HCT116 (cell line): Measurements from ENCODE around the gene TSPAN5. TPM values are rescaled to one million over a fixed set of nuclear protein-coding genes. Genes with fewer than 3 reads are reported as not detected.

Experiments used
- ATAC-seq: fragments of 200-7000 bp; cut with Tn5 transposase; 2 replicates; pipeline ENCODE4 v1.9.1; 2020; ENCODE audit warnings: mild to moderate bottlenecking, moderate library complexity
- BruUV-seq: library from RNA; stranded (reverse); fragments of 400-500 nt; replicated peaks from 2 replicates; lab custom pipeline; 2021; lab: Mats Ljungman, UMichigan
- CTCF ChIA-PET: fragments of 300-600 bp; sonication (Branson Sonifier 250); formaldehyde crosslinking; loops from one replicate; lab custom pipeline; 2021; ENCODE audit warnings: antibody characterized with exemption; lab: Charles Lee
- POLR2A ChIA-PET: fragments of 300-600, 350-600 bp; sonication (Branson Sonifier 250); formaldehyde crosslinking; loops from one replicate; lab custom pipeline; 2021; ENCODE audit warnings: antibody characterized with exemption; lab: Charles Lee
- RAD21 ChIA-PET, 2 experiments: fragments of 300-600 bp; sonication (Branson Sonifier 250); formaldehyde crosslinking; loops; one replicate each; lab custom pipeline; 2023; ENCODE audit warnings: low total read pairs in 2 of 2; ENCODE audit not compliant: uncharacterized antibody in 2 of 2, unreplicated experiment in 2 of 2, low non-redundant PET in 1 of 2; lab: Charles Lee
- DNase-seq: peaks from one replicate; pipeline ENCODE4 v3.0.0-alpha.2; 2010; ENCODE audit warnings: low read depth, low spot score
- H2AFZ ChIP-seq: fragments of 200-600 bp; shearing (Covaris generic), sonication (generic); 2 replicates; pipeline ENCODE4 v1.6.1; 2017; ENCODE audit warnings: low read depth, mixed run types, mixed read lengths, antibody characterized with exemption, low read length; ENCODE audit not compliant: poor library complexity, severe bottlenecking
- H3K27ac ChIP-seq: 2 replicates; pipeline ENCODE4 v1.5.1; 2012; ENCODE audit warnings: low read depth, low read length
- H3K27me3 ChIP-seq: fragments of 200-600 bp; sonication (generic); 2 replicates; pipeline ENCODE4 v1.6.1; 2016; ENCODE audit warnings: mixed run types, low read length, mixed read lengths; ENCODE audit not compliant: insufficient read depth
- H3K36me3 ChIP-seq, 2 experiments: fragments of 200-500 bp in 1 of 2; fragments of 200-600 bp in 1 of 2; sonication (Bioruptor generic) in 1 of 2; sonication (generic) in 1 of 2; 2 replicates each; pipeline versions ENCODE4 v1.5.1 to v1.6.1; 2014 to 2016; ENCODE audit warnings: low read length in 2 of 2, inconsistent platforms in 1 of 2, mixed read lengths in 1 of 2, mixed run types in 1 of 2; ENCODE audit not compliant: insufficient read depth in 2 of 2, control insufficient read depth in 1 of 2
- H3K4me1 ChIP-seq, 2 experiments: fragments of 200-600 bp in 1 of 2; sonication (generic) in 1 of 2; 2 replicates each; pipeline versions ENCODE4 v1.5.1 to v1.6.1; 2012 to 2017; ENCODE audit warnings: low read length in 2 of 2, inconsistent platforms in 1 of 2, mild to moderate bottlenecking in 1 of 2, mixed read lengths in 1 of 2, mixed run types in 1 of 2, moderate library complexity in 1 of 2; ENCODE audit not compliant: insufficient read depth in 2 of 2, control insufficient read depth in 1 of 2
- H3K4me2 ChIP-seq: fragments of 200-600 bp; sonication (generic); 2 replicates; pipeline ENCODE4 v1.6.1; 2017; ENCODE audit warnings: mixed run types, low read length, mixed read lengths
- H3K4me3 ChIP-seq, 2 experiments: fragments of 200-600 bp in 1 of 2; sonication (generic) in 1 of 2; replicated peaks in 1 of 2; 2 replicates each; pipeline ENCODE4 v1.5.1; 2011 to 2016; ENCODE audit warnings: low read length in 2 of 2, control low read depth in 1 of 2, low read depth in 1 of 2, mild to moderate bottlenecking in 1 of 2, mixed read lengths in 1 of 2, mixed run types in 1 of 2
- H3K79me2 ChIP-seq: fragments of 200-600 bp; sonication (generic); 2 replicates; pipeline ENCODE4 v1.6.1; 2017; ENCODE audit warnings: mild to moderate bottlenecking, mixed run types, low read length, moderate library complexity, mixed read lengths; ENCODE audit not compliant: insufficient read depth
- H3K9ac ChIP-seq: fragments of 200-600 bp; sonication (generic); 2 replicates; pipeline ENCODE4 v1.6.1; 2016; ENCODE audit warnings: low read length, mixed read lengths
- H3K9me2 ChIP-seq: fragments of 200-600 bp; sonication (generic), shearing (Covaris generic); 2 replicates; pipeline ENCODE4 v1.6.1; 2017; ENCODE audit warnings: mixed run types, mild to moderate bottlenecking, moderate library complexity; ENCODE audit not compliant: insufficient read depth
- H3K9me3 ChIP-seq, 2 experiments: fragments of 200-500 bp in 1 of 2; fragments of 200-600 bp in 1 of 2; sonication (Bioruptor generic) in 1 of 2; sonication (generic) in 1 of 2; 2 replicates each; pipeline ENCODE4 v1.6.1; 2014 to 2017; ENCODE audit warnings: low read length in 2 of 2, mixed read lengths in 2 of 2, inconsistent platforms in 1 of 2, low read depth in 1 of 2, mild to moderate bottlenecking in 1 of 2, mixed run types in 1 of 2, moderate library complexity in 1 of 2; ENCODE audit not compliant: control insufficient read depth in 1 of 2, insufficient read depth in 1 of 2
- H4K20me1 ChIP-seq: fragments of 200-600 bp; sonication (generic), shearing (Covaris generic); 2 replicates; pipeline ENCODE4 v1.6.1; 2017; ENCODE audit warnings: mixed run types, mild to moderate bottlenecking, moderate library complexity; ENCODE audit not compliant: insufficient read depth
- CBX3 ChIP-seq: IDR thresholded peaks from 2 replicates; pipeline ENCODE4 v1.6.1; 2012; ENCODE audit warnings: low read depth
- EGR1 ChIP-seq: IDR thresholded peaks from 2 replicates; pipeline ENCODE4 v1.6.1; 2012; ENCODE audit warnings: low read depth
- ELF1 ChIP-seq: IDR thresholded peaks from 2 replicates; pipeline ENCODE4 v1.6.1; 2012; ENCODE audit warnings: low read depth, borderline replicate concordance
- EZH2 ChIP-seq: fragments of 200-600 bp; sonication (generic); IDR thresholded peaks from 2 replicates; pipeline ENCODE4 v1.6.1; 2017; ENCODE audit warnings: antibody characterized with exemption, mixed run types
- FOSL1 ChIP-seq: IDR thresholded peaks from 2 replicates; pipeline ENCODE4 v1.6.1; 2012; ENCODE audit warnings: low read depth
- JUND ChIP-seq: IDR thresholded peaks from 2 replicates; pipeline ENCODE4 v1.6.1; 2012
- MAX ChIP-seq: IDR thresholded peaks from 2 replicates; pipeline ENCODE4 v1.6.1; 2012
- POLR2A ChIP-seq: IDR thresholded peaks from 2 replicates; pipeline ENCODE4 v1.7.0; 2011; ENCODE audit warnings: borderline replicate concordance; ENCODE audit not compliant: insufficient read depth, insufficient read length; ENCODE audit errors: extremely low read depth
- POLR2AphosphoS5 ChIP-seq: IDR thresholded peaks from 2 replicates; pipeline ENCODE4 v1.6.1; 2011; ENCODE audit warnings: mild to moderate bottlenecking, low read depth, low read length, moderate library complexity
- RAD21 ChIP-seq: IDR thresholded peaks from 2 replicates; pipeline ENCODE4 v1.6.1; 2012; ENCODE audit warnings: low read depth, mild to moderate bottlenecking
- TCF7L2 ChIP-seq: IDR thresholded peaks from 2 replicates; pipeline ENCODE4 v1.7.0; 2011; ENCODE audit warnings: borderline replicate concordance, inconsistent platforms; ENCODE audit not compliant: insufficient read depth, insufficient read length; ENCODE audit errors: extremely low read depth
- ZBTB33 ChIP-seq: IDR thresholded peaks from 2 replicates; pipeline ENCODE4 v1.6.1; 2011; ENCODE audit warnings: mild to moderate bottlenecking, low read length, moderate library complexity; ENCODE audit not compliant: insufficient replicate concordance; ENCODE audit errors: extremely low read depth
- ZFX ChIP-seq: fragments of 450-650 bp; IDR thresholded peaks from 2 replicates; pipeline ENCODE4 v1.6.1; 2017
- intact Hi-C: fragments of 100-400 bp; cut with micrococcal nuclease; formaldehyde crosslinking; loops from 2 replicates; pipeline ENCODE4 v1.10.0; 2022
- total RNA-seq: library from RNA; stranded (reverse); gene quantifications from one replicate; pipeline ENCODE4 v1.2.1, GENCODE V29; 2021; ENCODE audit not compliant: unreplicated experiment
- TF ChIP-seq, protein P1 (sequence below): IDR thresholded peaks from 2 replicates; pipeline ENCODE4 v1.6.1; 2012; ENCODE audit warnings: low read depth
- TF ChIP-seq, protein P2 (sequence below): IDR thresholded peaks from 2 replicates; pipeline ENCODE4 v1.6.1; 2012
- TF ChIP-seq, protein P3 (sequence below), 3 experiments: fragments of 200-600 bp in 1 of 3; sonication (generic) in 1 of 3; IDR thresholded peaks in 2 of 3; conservative IDR thresholded peaks in 1 of 3; 2 replicates each; pipeline ENCODE4 v1.5.1; 2012 to 2017; ENCODE audit warnings: low read depth in 2 of 3, low read length in 2 of 3, antibody characterized with exemption in 1 of 3, borderline replicate concordance in 1 of 3, control low read depth in 1 of 3, mild to moderate bottlenecking in 1 of 3, mixed read lengths in 1 of 3, mixed run types in 1 of 3, moderate library complexity in 1 of 3; ENCODE audit not compliant: insufficient read depth in 1 of 3

The TSPAN5 gene
- total RNA-seq, 1 experiment from 2014 or later = 56.8 TPM

DNA sequence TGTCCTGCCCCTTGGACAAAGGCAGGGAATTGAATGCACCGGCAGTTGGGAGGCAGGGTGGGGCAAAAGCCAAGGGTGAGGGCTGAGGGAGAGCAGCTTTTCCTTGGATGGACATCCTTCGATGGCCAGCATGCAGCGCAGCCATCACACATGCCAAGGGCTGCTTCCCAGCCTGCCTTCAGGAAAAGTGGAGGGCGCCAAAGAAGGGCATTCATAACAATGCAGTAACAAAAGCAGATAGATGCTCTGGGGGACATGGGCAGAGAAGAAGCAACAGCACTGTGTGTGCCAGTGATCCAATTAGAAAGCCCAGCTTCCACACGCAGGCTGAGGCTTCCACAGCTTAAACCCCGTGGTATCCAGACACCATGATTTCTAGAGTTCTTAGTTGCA, 71.5 kb downstream of the TSPAN5 start:
- POLR2A ChIA-PET = no interaction called here
- RAD21 ChIA-PET = no interaction called here
- H3K9ac ChIP-seq = no peak overlapping the region
- H3K36me3 ChIP-seq = no peaks in the 10 kb centered on the region
- no peak for ATAC-seq
- BruUV-seq = no TSS peak
- DNase-seq = no peak
- H2AFZ ChIP-seq = no peak overlapping the region
- TF ChIP-seq EGR1 = no peak
- TF ChIP-seq, protein P1, sequence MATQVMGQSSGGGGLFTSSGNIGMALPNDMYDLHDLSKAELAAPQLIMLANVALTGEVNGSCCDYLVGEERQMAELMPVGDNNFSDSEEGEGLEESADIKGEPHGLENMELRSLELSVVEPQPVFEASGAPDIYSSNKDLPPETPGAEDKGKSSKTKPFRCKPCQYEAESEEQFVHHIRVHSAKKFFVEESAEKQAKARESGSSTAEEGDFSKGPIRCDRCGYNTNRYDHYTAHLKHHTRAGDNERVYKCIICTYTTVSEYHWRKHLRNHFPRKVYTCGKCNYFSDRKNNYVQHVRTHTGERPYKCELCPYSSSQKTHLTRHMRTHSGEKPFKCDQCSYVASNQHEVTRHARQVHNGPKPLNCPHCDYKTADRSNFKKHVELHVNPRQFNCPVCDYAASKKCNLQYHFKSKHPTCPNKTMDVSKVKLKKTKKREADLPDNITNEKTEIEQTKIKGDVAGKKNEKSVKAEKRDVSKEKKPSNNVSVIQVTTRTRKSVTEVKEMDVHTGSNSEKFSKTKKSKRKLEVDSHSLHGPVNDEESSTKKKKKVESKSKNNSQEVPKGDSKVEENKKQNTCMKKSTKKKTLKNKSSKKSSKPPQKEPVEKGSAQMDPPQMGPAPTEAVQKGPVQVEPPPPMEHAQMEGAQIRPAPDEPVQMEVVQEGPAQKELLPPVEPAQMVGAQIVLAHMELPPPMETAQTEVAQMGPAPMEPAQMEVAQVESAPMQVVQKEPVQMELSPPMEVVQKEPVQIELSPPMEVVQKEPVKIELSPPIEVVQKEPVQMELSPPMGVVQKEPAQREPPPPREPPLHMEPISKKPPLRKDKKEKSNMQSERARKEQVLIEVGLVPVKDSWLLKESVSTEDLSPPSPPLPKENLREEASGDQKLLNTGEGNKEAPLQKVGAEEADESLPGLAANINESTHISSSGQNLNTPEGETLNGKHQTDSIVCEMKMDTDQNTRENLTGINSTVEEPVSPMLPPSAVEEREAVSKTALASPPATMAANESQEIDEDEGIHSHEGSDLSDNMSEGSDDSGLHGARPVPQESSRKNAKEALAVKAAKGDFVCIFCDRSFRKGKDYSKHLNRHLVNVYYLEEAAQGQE = no peak
- TF ChIP-seq POLR2A = no peak
- no peak for TF ChIP-seq TCF7L2
- no peak for TF ChIP-seq MAX
- TF ChIP-seq, protein P2, sequence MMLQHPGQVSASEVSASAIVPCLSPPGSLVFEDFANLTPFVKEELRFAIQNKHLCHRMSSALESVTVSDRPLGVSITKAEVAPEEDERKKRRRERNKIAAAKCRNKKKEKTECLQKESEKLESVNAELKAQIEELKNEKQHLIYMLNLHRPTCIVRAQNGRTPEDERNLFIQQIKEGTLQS = no peak
- TF ChIP-seq ELF1 = no peak
- TF ChIP-seq ZBTB33 = no peak
- TF ChIP-seq ZFX = no peak
- no peak for TF ChIP-seq FOSL1
- TF ChIP-seq, protein P3, sequence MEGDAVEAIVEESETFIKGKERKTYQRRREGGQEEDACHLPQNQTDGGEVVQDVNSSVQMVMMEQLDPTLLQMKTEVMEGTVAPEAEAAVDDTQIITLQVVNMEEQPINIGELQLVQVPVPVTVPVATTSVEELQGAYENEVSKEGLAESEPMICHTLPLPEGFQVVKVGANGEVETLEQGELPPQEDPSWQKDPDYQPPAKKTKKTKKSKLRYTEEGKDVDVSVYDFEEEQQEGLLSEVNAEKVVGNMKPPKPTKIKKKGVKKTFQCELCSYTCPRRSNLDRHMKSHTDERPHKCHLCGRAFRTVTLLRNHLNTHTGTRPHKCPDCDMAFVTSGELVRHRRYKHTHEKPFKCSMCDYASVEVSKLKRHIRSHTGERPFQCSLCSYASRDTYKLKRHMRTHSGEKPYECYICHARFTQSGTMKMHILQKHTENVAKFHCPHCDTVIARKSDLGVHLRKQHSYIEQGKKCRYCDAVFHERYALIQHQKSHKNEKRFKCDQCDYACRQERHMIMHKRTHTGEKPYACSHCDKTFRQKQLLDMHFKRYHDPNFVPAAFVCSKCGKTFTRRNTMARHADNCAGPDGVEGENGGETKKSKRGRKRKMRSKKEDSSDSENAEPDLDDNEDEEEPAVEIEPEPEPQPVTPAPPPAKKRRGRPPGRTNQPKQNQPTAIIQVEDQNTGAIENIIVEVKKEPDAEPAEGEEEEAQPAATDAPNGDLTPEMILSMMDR (IDR thresholded peaks at IDR 0.05 in 2 of 3, conservative IDR thresholded peaks at IDR 0.05 in 1 of 3; ENCODE audit: borderline replicate concordance in 1 of 3, insufficient read depth in 1 of 3, low read depth in 2 of 3, low read length in 2 of 3) = no peak
- TF ChIP-seq POLR2AphosphoS5 = no peak
- TF ChIP-seq RAD21 = no peak
- no peak for TF ChIP-seq JUND
- TF ChIP-seq CBX3 = no peak
- no peak for TF ChIP-seq EZH2
- CTCF ChIA-PET = no interaction called here
- H3K27me3 ChIP-seq = no peaks in the 10 kb centered on the region
- H3K4me3 ChIP-seq = no peak overlapping the region
- no peak overlapping the region for H3K27ac ChIP-seq
- intact Hi-C loops = no loop called here
- no peaks in the 10 kb centered on the region for H3K9me3 ChIP-seq
- peaks cover 0 to 9% of the 10 kb centered on the region in 2 experiments; a peak in 1 of 4 replicates for H3K4me1 ChIP-seq
- H3K4me2 ChIP-seq = no peak overlapping the region
- H3K79me2 ChIP-seq = peaks cover 88% of the 10 kb centered on the region
- H4K20me1 ChIP-seq = no peaks in the 10 kb centered on the region
- H3K9me2 ChIP-seq = no peaks in the 10 kb centered on the region
